ENCODE results near the gene MGST2.
"Not testable (repeated sequence)": the region's sequence is repeated elsewhere in the genome, so short reads cannot be mapped to it uniquely, and the experiment has no call there.

- TF ChIP-seq, protein P1, sequence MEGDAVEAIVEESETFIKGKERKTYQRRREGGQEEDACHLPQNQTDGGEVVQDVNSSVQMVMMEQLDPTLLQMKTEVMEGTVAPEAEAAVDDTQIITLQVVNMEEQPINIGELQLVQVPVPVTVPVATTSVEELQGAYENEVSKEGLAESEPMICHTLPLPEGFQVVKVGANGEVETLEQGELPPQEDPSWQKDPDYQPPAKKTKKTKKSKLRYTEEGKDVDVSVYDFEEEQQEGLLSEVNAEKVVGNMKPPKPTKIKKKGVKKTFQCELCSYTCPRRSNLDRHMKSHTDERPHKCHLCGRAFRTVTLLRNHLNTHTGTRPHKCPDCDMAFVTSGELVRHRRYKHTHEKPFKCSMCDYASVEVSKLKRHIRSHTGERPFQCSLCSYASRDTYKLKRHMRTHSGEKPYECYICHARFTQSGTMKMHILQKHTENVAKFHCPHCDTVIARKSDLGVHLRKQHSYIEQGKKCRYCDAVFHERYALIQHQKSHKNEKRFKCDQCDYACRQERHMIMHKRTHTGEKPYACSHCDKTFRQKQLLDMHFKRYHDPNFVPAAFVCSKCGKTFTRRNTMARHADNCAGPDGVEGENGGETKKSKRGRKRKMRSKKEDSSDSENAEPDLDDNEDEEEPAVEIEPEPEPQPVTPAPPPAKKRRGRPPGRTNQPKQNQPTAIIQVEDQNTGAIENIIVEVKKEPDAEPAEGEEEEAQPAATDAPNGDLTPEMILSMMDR (IDR thresholded peaks at IDR 0.05; ENCODE audit: insufficient read depth, low read depth, low read length): not testable (repeated sequence)
- TF ChIP-seq EZH2 (IDR thresholded peaks at IDR 0.05; ENCODE audit: insufficient read depth, low read length): not testable (repeated sequence)
Observed at GRCh38 chr4:139632739-139633138, 32.9 kb upstream of the MGST2 start.
